ENCODE data around the gene SRGAP2C. TPM values are rescaled to one million over a fixed set of nuclear protein-coding genes. Genes with fewer than 3 reads are reported as not detected.
"Not testable (repeated sequence)": the region's sequence is repeated elsewhere in the genome, so short reads cannot be mapped to it uniquely, and the experiment has no call there.

Gene SRGAP2C
- total and polyA plus RNA-seq, 2 of the 13 experiments (the other 11 are each of a cell fraction or from before 2014, with no cell fraction given): 6.9 to 8.4 TPM

GRCh38 chr1:121214544-121215156 lies 29.9 kb downstream of the SRGAP2C start:
- in situ Hi-C loops (cut with HindIII; ENCODE audit: extremely low pct_ligation_motif_present, low pct_unique_long_range_greater_than_20kb); CTCF ChIA-PET (ENCODE audit: low intra/inter-chr PET ratio, low total read pairs); DNase-seq (ENCODE audit: low spot score); H3K4me3 ChIP-seq (replicated peaks in 1 of 3; ENCODE audit: insufficient read depth in 1 of 3, low read depth in 2 of 3, low read length in 3 of 3); H3K9ac ChIP-seq (ENCODE audit: insufficient read depth, low read depth, low read length); H4K20me1 ChIP-seq (ENCODE audit: insufficient read depth, low read length); BruUV-seq (replicated peaks); H3K4me2 ChIP-seq (ENCODE audit: low read depth, low read length); POLR2A ChIA-PET; H3K4me1 ChIP-seq (ENCODE audit: insufficient read depth, low read length); H3K9me3 ChIP-seq (ENCODE audit: low read length); H3K79me2 ChIP-seq (ENCODE audit: insufficient read depth, low read length); H3K27ac ChIP-seq (ENCODE audit: extremely low read length, insufficient read depth, low read length); FAIRE-seq; H3K36me3 ChIP-seq (replicated peaks in 1 of 2; ENCODE audit: control insufficient read depth in 1 of 2, insufficient read depth in 2 of 2, low read length in 2 of 2); H2AFZ ChIP-seq (ENCODE audit: low read length); H3K27me3 ChIP-seq (ENCODE audit: control insufficient read depth in 1 of 2, insufficient read depth in 2 of 2, low read length in 2 of 2); intact Hi-C loops (cut with micrococcal nuclease; ENCODE audit: unreplicated experiment): not testable (repeated sequence)
- no CpG with 5 or more reads among the region's 5 CpGs for WGBS (ENCODE audit: low lambda C conversion rate)
- peak; percentile 73 for ATAC-seq

- no CpG with 5 or more reads among the region's 1 CpG for WGBS (ENCODE audit: low lambda C conversion rate)
- H2AFZ ChIP-seq (ENCODE audit: low read length); ATAC-seq; H3K79me2 ChIP-seq (ENCODE audit: insufficient read depth, low read length); H3K27me3 ChIP-seq (ENCODE audit: control insufficient read depth in 1 of 2, insufficient read depth in 2 of 2, low read length in 2 of 2); DNase-seq (ENCODE audit: low spot score); H3K4me3 ChIP-seq (replicated peaks in 1 of 3; ENCODE audit: insufficient read depth in 1 of 3, low read depth in 2 of 3, low read length in 3 of 3); H3K27ac ChIP-seq (ENCODE audit: extremely low read length, insufficient read depth, low read length); in situ Hi-C loops (cut with HindIII; ENCODE audit: extremely low pct_ligation_motif_present, low pct_unique_long_range_greater_than_20kb); H3K36me3 ChIP-seq (replicated peaks in 1 of 2; ENCODE audit: control insufficient read depth in 1 of 2, insufficient read depth in 2 of 2, low read length in 2 of 2); H3K4me2 ChIP-seq (ENCODE audit: low read depth, low read length); CTCF ChIA-PET (ENCODE audit: low intra/inter-chr PET ratio, low total read pairs); H3K9ac ChIP-seq (ENCODE audit: insufficient read depth, low read depth, low read length); POLR2A ChIA-PET; intact Hi-C loops (cut with micrococcal nuclease; ENCODE audit: unreplicated experiment); H3K9me3 ChIP-seq (ENCODE audit: low read length); FAIRE-seq; H3K4me1 ChIP-seq (ENCODE audit: insufficient read depth, low read length); BruUV-seq (replicated peaks); H4K20me1 ChIP-seq (ENCODE audit: insufficient read depth, low read length): not testable (repeated sequence)
These were observed 31.1 kb downstream of the SRGAP2C start for GRCh38 chr1:121215699-121216417.

GRCh38 chr1:121216676-121217075 lies 31.9 kb downstream of the SRGAP2C start:
- FAIRE-seq; H4K20me1 ChIP-seq (ENCODE audit: insufficient read depth, low read length); in situ Hi-C loops (cut with HindIII; ENCODE audit: extremely low pct_ligation_motif_present, low pct_unique_long_range_greater_than_20kb): not testable (repeated sequence)

GRCh38 chr1:121221770-121222169 lies 37.0 kb downstream of the SRGAP2C start:
- DNase-seq (ENCODE audit: low spot score); FAIRE-seq; in situ Hi-C loops (cut with HindIII; ENCODE audit: extremely low pct_ligation_motif_present, low pct_unique_long_range_greater_than_20kb); H3K79me2 ChIP-seq (ENCODE audit: insufficient read depth, low read length); H4K20me1 ChIP-seq (ENCODE audit: insufficient read depth, low read length); BruUV-seq (replicated peaks); POLR2A ChIA-PET; intact Hi-C loops (cut with micrococcal nuclease; ENCODE audit: unreplicated experiment); H3K4me1 ChIP-seq (ENCODE audit: insufficient read depth, low read length); H2AFZ ChIP-seq (ENCODE audit: low read length); ATAC-seq; CTCF ChIA-PET (ENCODE audit: low intra/inter-chr PET ratio, low total read pairs); H3K9me3 ChIP-seq (ENCODE audit: low read length); H3K27me3 ChIP-seq (ENCODE audit: control insufficient read depth in 1 of 2, insufficient read depth in 2 of 2, low read length in 2 of 2); H3K9ac ChIP-seq (ENCODE audit: insufficient read depth, low read depth, low read length); H3K4me3 ChIP-seq (replicated peaks in 1 of 3; ENCODE audit: insufficient read depth in 1 of 3, low read depth in 2 of 3, low read length in 3 of 3); H3K36me3 ChIP-seq (replicated peaks in 1 of 2; ENCODE audit: control insufficient read depth in 1 of 2, insufficient read depth in 2 of 2, low read length in 2 of 2); H3K27ac ChIP-seq (ENCODE audit: extremely low read length, insufficient read depth, low read length); H3K4me2 ChIP-seq (ENCODE audit: low read depth, low read length): not testable (repeated sequence)
- WGBS (ENCODE audit: low lambda C conversion rate): 100% methylated on average over 1 of the region's 1 CpG

More at GRCh38 chr1:121216676-121217075, 31.9 kb downstream of the SRGAP2C start:
- H3K36me3 ChIP-seq (replicated peaks in 1 of 2; ENCODE audit: control insufficient read depth in 1 of 2, insufficient read depth in 2 of 2, low read length in 2 of 2); H3K4me3 ChIP-seq (replicated peaks in 1 of 3; ENCODE audit: insufficient read depth in 1 of 3, low read depth in 2 of 3, low read length in 3 of 3); H3K9me3 ChIP-seq (ENCODE audit: low read length); POLR2A ChIA-PET; H3K79me2 ChIP-seq (ENCODE audit: insufficient read depth, low read length); H3K27me3 ChIP-seq (ENCODE audit: control insufficient read depth in 1 of 2, insufficient read depth in 2 of 2, low read length in 2 of 2); BruUV-seq (replicated peaks); H3K9ac ChIP-seq (ENCODE audit: insufficient read depth, low read depth, low read length); DNase-seq (ENCODE audit: low spot score); H3K27ac ChIP-seq (ENCODE audit: extremely low read length, insufficient read depth, low read length); ATAC-seq; H2AFZ ChIP-seq (ENCODE audit: low read length); H3K4me1 ChIP-seq (ENCODE audit: insufficient read depth, low read length); intact Hi-C loops (cut with micrococcal nuclease; ENCODE audit: unreplicated experiment); H3K4me2 ChIP-seq (ENCODE audit: low read depth, low read length); CTCF ChIA-PET (ENCODE audit: low intra/inter-chr PET ratio, low total read pairs): not testable (repeated sequence)
- no CpG with 5 or more reads among the region's 1 CpG for WGBS (ENCODE audit: low lambda C conversion rate)
